Measurements from ENCODE around the gene FOXRED2. TPM values are rescaled to one million over a fixed set of nuclear protein-coding genes. Genes with fewer than 3 reads are reported as not detected.
"Not testable (repeated sequence)": the region's sequence is repeated elsewhere in the genome, so short reads cannot be mapped to it uniquely, and the experiment has no call there.

FOXRED2 gene
- total RNA-seq, 4 donors from 2014 or later, result 9.1 to 18.5 (median 14.6) TPM

- no peak for TF ChIP-seq CTCF (IDR thresholded peaks at IDR 0.05)
- no peak for TF ChIP-seq POLR2A (IDR thresholded peaks at IDR 0.05)
- no peak for DNase-seq (ENCODE audit: low spot score in 2 of 2)
- intact Hi-C loops (cut with DNase I; ENCODE audit: low total_unique reads), result no loop called here
These were observed 51.0 kb downstream of the FOXRED2 start for GRCh38 chr22:36455571-36456463.

GRCh38 chr22:36454916-36455570 lies 51.8 kb downstream of the FOXRED2 start:
- intact Hi-C loops (cut with DNase I; ENCODE audit: low total_unique reads), result no loop called here
- TF ChIP-seq CTCF (IDR thresholded peaks at IDR 0.05), result no peak
- TF ChIP-seq POLR2A (IDR thresholded peaks at IDR 0.05), result no peak
- peak; percentile 86 to 98 for DNase-seq (ENCODE audit: low spot score in 2 of 2)
- H3K4me3 ChIP-seq (ENCODE audit: low read depth, poor library complexity, severe bottlenecking), result peak overlapping the region; percentile 19
- 1 to 6% methylated on average over 20 to 26 of the region's 61 CpGs for WGBS, 2 donors

More at GRCh38 chr22:36455571-36456463, 51.0 kb downstream of the FOXRED2 start:
- no peak overlapping the region for H3K4me3 ChIP-seq (ENCODE audit: low read depth, poor library complexity, severe bottlenecking)
- 65 to 67% methylated on average over 20 to 21 of the region's 21 CpGs for WGBS, 2 donors

GRCh38 chr22:36453855-36454378 lies 52.9 kb downstream of the FOXRED2 start:
- H3K4me3 ChIP-seq (ENCODE audit: low read depth, poor library complexity, severe bottlenecking), result no peak overlapping the region
- no peak for TF ChIP-seq CTCF (IDR thresholded peaks at IDR 0.05)
- no peak for TF ChIP-seq POLR2A (IDR thresholded peaks at IDR 0.05)
- 91 to 95% methylated on average over 16 of the region's 16 CpGs for WGBS, 2 donors
- no peak for DNase-seq (ENCODE audit: low spot score in 2 of 2)
- intact Hi-C loops (cut with DNase I; ENCODE audit: low total_unique reads), result no loop called here

GRCh38 chr22:36452978-36453607 lies 53.7 kb downstream of the FOXRED2 start:
- DNase-seq (ENCODE audit: low spot score in 2 of 2); intact Hi-C loops (cut with DNase I; ENCODE audit: low total_unique reads); H3K4me3 ChIP-seq (ENCODE audit: low read depth, poor library complexity, severe bottlenecking): not testable (repeated sequence)
- 80 to 86% methylated on average over 5 of the region's 5 CpGs for WGBS, 2 donors

GRCh38 chr22:36452250-36452977 lies 54.4 kb downstream of the FOXRED2 start:
- TF ChIP-seq POLR2A (IDR thresholded peaks at IDR 0.05) (no peak), CTCF (IDR thresholded peaks at IDR 0.05) (no peak)
- intact Hi-C loops (cut with DNase I; ENCODE audit: low total_unique reads), result no loop called here
- 73 to 84% methylated on average over 9 of the region's 9 CpGs for WGBS, 2 donors
- DNase-seq (ENCODE audit: low spot score in 2 of 2), result no peak
- no peak overlapping the region for H3K4me3 ChIP-seq (ENCODE audit: low read depth, poor library complexity, severe bottlenecking)

- DNase-seq (ENCODE audit: low spot score in 2 of 2); H3K4me3 ChIP-seq (ENCODE audit: low read depth, poor library complexity, severe bottlenecking); intact Hi-C loops (cut with DNase I; ENCODE audit: low total_unique reads): not testable (repeated sequence)
- 90 to 96% methylated on average over 7 of the region's 7 CpGs for WGBS, 2 donors
These were observed 55.9 kb downstream of the FOXRED2 start for GRCh38 chr22:36450923-36451322.
